Measurements from ENCODE around the gene RBM14.

RBM14 gene

DNA sequence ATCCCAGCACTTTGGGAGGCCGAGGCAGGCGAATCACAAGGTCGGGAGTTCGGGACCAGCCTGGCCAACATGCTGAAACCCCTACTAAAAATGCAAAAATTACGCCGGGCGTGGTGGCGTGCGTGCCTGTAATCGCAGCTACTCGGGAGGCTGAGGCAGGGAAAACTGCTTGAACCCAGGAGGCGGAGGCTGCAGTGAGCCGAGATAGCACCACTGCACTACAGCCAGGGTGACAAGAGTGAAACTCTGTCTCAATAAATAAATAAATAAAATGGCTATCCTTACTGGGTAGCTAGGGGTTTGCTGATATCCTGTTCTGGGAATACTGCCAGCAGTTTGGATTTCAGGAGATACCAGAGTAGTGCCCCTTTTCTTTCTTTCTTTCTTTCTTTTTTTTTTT lies 2.4 kb upstream of the RBM14 start:
- no peak overlapping the region for H3K9ac ChIP-seq (ENCODE audit: low read length)
- H3K27ac ChIP-seq (ENCODE audit: low read depth, low read length, poor library complexity, severe bottlenecking): no peak overlapping the region
- H3K79me2 ChIP-seq (ENCODE audit: insufficient read depth, low read length): peaks cover 26% of the 10 kb centered on the region
- peaks cover 22% of the 10 kb centered on the region for H3K36me3 ChIP-seq (ENCODE audit: insufficient read depth, low read length)
- H3K27me3 ChIP-seq (ENCODE audit: insufficient read depth, low read length): no peaks in the 10 kb centered on the region
- H3K9me3 ChIP-seq (ENCODE audit: low read length): no peaks in the 10 kb centered on the region
- H3K4me2 ChIP-seq (ENCODE audit: low read length): no peak overlapping the region
- no peaks in the 10 kb centered on the region for H3F3A ChIP-seq (ENCODE audit: insufficient read depth, low read length)
- no peak for TF ChIP-seq EZH2 (IDR thresholded peaks at IDR 0.05; ENCODE audit: borderline replicate concordance, low read length)
- no peaks in the 10 kb centered on the region for H4K20me1 ChIP-seq (ENCODE audit: insufficient read depth, low read length)
- H3K9me2 ChIP-seq (ENCODE audit: low read depth, low read length): no peaks in the 10 kb centered on the region
- H3K4me3 ChIP-seq (ENCODE audit: low read depth, low read length, poor library complexity, severe bottlenecking): no peak overlapping the region
- peaks cover 34% of the 10 kb centered on the region for H3K4me1 ChIP-seq (ENCODE audit: insufficient read depth, low read length, severe bottlenecking)
- H2AFZ ChIP-seq (ENCODE audit: low read length): no peak overlapping the region

DNA sequence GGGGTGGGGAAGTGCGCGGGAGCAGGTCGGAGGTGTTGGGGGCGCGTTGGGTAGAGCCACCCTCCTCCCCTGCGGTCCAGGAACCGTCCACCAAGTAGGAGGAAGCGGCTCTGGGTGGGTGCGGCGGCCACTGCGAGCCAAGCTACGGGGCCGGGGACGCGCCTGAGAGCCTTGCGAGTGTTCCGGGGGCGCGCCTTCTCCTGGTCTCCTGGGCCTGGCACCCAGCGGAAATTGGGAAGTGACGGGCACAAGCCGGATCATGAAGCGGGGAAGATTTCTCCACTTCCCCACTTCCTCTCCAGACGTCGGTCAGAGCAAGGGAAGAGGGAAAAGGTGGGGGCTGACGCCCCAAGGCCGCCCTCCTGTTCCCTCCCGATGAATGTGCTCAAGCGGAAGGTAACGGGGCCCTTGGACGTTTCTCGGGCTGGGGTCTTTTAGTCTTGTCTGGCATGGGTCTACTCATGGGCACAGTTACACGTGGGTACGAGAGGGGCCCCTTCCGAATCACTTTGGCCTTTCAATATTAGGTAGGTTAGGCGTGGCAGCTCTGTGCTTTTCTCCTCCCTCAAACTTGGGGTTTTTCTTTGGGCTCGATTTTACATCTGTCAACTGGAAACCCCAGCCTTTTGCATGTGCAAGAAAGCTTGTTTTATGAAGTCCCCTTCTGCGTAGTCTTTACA lies 865 bp downstream of the RBM14 start:
- H3K4me3 ChIP-seq (ENCODE audit: low read depth, low read length, poor library complexity, severe bottlenecking): peak overlapping the region; percentile 81
- no peaks in the 10 kb centered on the region for H3K9me3 ChIP-seq (ENCODE audit: low read length)
- H3K27ac ChIP-seq (ENCODE audit: low read depth, low read length, poor library complexity, severe bottlenecking): peak overlapping the region; percentile 71
- no peak for TF ChIP-seq EZH2 (IDR thresholded peaks at IDR 0.05; ENCODE audit: borderline replicate concordance, low read length)
- TF ChIP-seq, protein P1, sequence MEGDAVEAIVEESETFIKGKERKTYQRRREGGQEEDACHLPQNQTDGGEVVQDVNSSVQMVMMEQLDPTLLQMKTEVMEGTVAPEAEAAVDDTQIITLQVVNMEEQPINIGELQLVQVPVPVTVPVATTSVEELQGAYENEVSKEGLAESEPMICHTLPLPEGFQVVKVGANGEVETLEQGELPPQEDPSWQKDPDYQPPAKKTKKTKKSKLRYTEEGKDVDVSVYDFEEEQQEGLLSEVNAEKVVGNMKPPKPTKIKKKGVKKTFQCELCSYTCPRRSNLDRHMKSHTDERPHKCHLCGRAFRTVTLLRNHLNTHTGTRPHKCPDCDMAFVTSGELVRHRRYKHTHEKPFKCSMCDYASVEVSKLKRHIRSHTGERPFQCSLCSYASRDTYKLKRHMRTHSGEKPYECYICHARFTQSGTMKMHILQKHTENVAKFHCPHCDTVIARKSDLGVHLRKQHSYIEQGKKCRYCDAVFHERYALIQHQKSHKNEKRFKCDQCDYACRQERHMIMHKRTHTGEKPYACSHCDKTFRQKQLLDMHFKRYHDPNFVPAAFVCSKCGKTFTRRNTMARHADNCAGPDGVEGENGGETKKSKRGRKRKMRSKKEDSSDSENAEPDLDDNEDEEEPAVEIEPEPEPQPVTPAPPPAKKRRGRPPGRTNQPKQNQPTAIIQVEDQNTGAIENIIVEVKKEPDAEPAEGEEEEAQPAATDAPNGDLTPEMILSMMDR (IDR thresholded peaks at IDR 0.05; ENCODE audit: low read length): no peak
- H4K20me1 ChIP-seq (ENCODE audit: insufficient read depth, low read length): no peaks in the 10 kb centered on the region
- peaks cover 49% of the 10 kb centered on the region for H3K36me3 ChIP-seq (ENCODE audit: insufficient read depth, low read length)
- H3K4me2 ChIP-seq (ENCODE audit: low read length): peak overlapping the region; percentile 89
- H3K79me2 ChIP-seq (ENCODE audit: insufficient read depth, low read length): peaks cover 58% of the 10 kb centered on the region
- peaks cover 53% of the 10 kb centered on the region for H3K4me1 ChIP-seq (ENCODE audit: insufficient read depth, low read length, severe bottlenecking)
- no peaks in the 10 kb centered on the region for H3F3A ChIP-seq (ENCODE audit: insufficient read depth, low read length)
- peak overlapping the region; percentile 83 for H3K9ac ChIP-seq (ENCODE audit: low read length)
- no peaks in the 10 kb centered on the region for H3K9me2 ChIP-seq (ENCODE audit: low read depth, low read length)
- H3K27me3 ChIP-seq (ENCODE audit: insufficient read depth, low read length): no peaks in the 10 kb centered on the region
- no peak overlapping the region for H2AFZ ChIP-seq (ENCODE audit: low read length)

DNA sequence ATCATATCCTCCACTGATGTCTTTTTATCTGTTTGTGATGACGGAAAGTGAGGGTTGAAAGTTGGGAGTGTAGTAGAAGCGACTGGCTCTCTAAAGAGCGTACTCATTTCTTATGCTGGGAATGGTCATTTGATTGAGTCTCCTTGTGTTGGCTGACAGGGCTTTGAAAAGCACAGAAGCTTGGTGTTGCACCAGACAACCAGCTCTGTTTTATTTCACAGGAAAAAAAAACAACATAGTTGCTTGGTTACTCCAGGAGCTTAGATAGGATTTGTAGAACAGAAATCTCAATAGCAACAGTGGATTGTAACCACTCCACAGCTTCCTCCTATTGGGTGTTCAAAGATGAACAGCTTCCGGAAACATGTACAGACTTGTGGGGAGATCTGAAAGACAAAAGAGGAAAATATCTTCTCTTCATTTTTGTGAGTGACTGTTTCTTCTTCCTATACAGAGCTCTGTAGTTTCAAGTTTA lies 2.7 kb downstream of the RBM14 start:
- H3K9me2 ChIP-seq (ENCODE audit: low read depth, low read length): no peaks in the 10 kb centered on the region
- H3K9me3 ChIP-seq (ENCODE audit: low read length): no peaks in the 10 kb centered on the region
- no peaks in the 10 kb centered on the region for H3K27me3 ChIP-seq (ENCODE audit: insufficient read depth, low read length)
- H3F3A ChIP-seq (ENCODE audit: insufficient read depth, low read length): no peaks in the 10 kb centered on the region
- H3K4me1 ChIP-seq (ENCODE audit: insufficient read depth, low read length, severe bottlenecking): peaks cover 59% of the 10 kb centered on the region
- TF ChIP-seq EZH2 (IDR thresholded peaks at IDR 0.05; ENCODE audit: borderline replicate concordance, low read length): no peak
- TF ChIP-seq, protein P1 (IDR thresholded peaks at IDR 0.05; ENCODE audit: low read length): no peak
- peaks cover 68% of the 10 kb centered on the region for H3K36me3 ChIP-seq (ENCODE audit: insufficient read depth, low read length)
- peaks cover 76% of the 10 kb centered on the region for H3K79me2 ChIP-seq (ENCODE audit: insufficient read depth, low read length)
- H2AFZ ChIP-seq (ENCODE audit: low read length): no peak overlapping the region
- H4K20me1 ChIP-seq (ENCODE audit: insufficient read depth, low read length): peaks cover 3% of the 10 kb centered on the region; the same call in 1 of the 2 replicates
- H3K27ac ChIP-seq (ENCODE audit: low read depth, low read length, poor library complexity, severe bottlenecking): peak overlapping the region; percentile 21
- peak overlapping the region; percentile 89 for H3K4me2 ChIP-seq (ENCODE audit: low read length)
- peak overlapping the region; percentile 83; the same call in 1 of the 2 replicates for H3K9ac ChIP-seq (ENCODE audit: low read length)
- H3K4me3 ChIP-seq (ENCODE audit: low read depth, low read length, poor library complexity, severe bottlenecking): peak overlapping the region; percentile 81
